ENCODE results near the gene ZFP37.

ZFP37 gene

GRCh38 chr9:113018247-113018646 lies 38.3 kb downstream of the ZFP37 start:
- DNase-seq (ENCODE audit: insufficient read length, low spot score): no peak
- TF ChIP-seq POLR2A (IDR thresholded peaks at IDR 0.05; ENCODE audit: low read depth, low read length): no peak
- no peak for FAIRE-seq

DNA sequence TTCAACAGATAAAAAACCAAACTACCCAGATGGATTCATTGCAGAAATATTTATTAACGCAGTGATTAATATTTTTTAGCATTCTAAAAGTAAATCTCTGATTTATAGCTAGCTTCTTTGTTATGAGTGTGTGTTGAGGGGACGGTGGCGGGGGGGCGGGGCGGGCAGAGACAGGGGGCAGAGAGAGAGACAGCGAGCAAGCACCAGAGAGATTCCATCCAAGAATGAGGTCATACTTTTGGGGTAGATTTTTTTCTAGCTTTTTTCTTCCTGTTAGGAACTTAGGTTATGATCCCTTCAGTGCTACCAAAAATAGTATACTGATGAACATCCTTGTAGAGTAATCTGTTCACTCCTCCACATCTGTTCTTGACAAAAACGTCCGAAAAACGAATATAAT lies 44.0 kb downstream of the ZFP37 start:
- TF ChIP-seq POLR2A (IDR thresholded peaks at IDR 0.05; ENCODE audit: low read depth, low read length): no peak
- FAIRE-seq (no peak), DNase-seq (ENCODE audit: insufficient read length, low spot score) (no peak)

DNA sequence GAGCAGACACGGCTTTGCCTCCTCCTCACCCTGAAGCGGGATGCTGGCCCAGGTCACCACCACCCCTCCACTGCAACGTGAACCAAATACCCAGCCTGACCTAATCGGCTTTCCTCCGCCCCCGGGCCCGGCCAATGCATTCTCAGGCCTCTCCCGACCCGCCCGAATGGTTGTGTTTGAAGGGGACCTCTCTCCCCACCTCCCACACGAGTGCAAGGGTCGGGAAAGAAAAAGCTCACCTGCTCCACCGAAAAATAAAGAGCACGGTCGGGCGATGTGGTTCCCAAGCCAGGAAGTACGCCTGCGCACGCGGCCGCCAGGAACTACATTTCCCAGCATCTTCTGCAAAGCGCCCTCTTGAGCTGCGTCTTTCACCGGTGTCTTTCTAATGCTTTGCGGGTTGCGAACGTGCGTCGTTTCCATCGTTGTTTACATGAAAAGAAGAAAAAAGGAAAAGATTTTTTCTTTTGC lies 44.6 kb downstream of the ZFP37 start, which contains the start of gene ZNF883:
TSS of gene ZNF883 (minus strand) at position 282 of the 471 bp plus-strand sequence.
- FAIRE-seq (no peak), DNase-seq (ENCODE audit: insufficient read length, low spot score) (no peak)
- no peak for TF ChIP-seq POLR2A (IDR thresholded peaks at IDR 0.05; ENCODE audit: low read depth, low read length)

- no peak for DNase-seq (ENCODE audit: insufficient read length, low spot score)
- FAIRE-seq: no peak
- no peak for TF ChIP-seq POLR2A (IDR thresholded peaks at IDR 0.05; ENCODE audit: low read depth, low read length)
Measured at GRCh38 chr9:113005777-113006176, 50.7 kb downstream of the ZFP37 start.

GRCh38 chr9:112997236-112997941 lies 59.1 kb downstream of the ZFP37 start:
- FAIRE-seq (no peak), DNase-seq (ENCODE audit: insufficient read length, low spot score) (no peak)
- TF ChIP-seq POLR2A (IDR thresholded peaks at IDR 0.05; ENCODE audit: low read depth, low read length): no peak

All from H54 (cell line).